MM.1S (cell line): Measurements from ENCODE around the gene MBOAT7.
"Not testable (repeated sequence)": the region's sequence is repeated elsewhere in the genome, so short reads cannot be mapped to it uniquely, and the experiment has no call there.

Experiments used
- DNase-seq: peaks from one replicate; pipeline ENCODE4 v3.0.0-alpha.2; 2015
- H2AFZ ChIP-seq: fragments of 300-600 bp; sonication (generic); 2 replicates; pipeline ENCODE4 v1.6.0; 2016; ENCODE audit warnings: antibody characterized with exemption, low read length
- H3F3A ChIP-seq: fragments of 300-600 bp; sonication (generic); 2 replicates; pipeline ENCODE4 v1.6.1; 2016; ENCODE audit warnings: mild to moderate bottlenecking, antibody characterized with exemption, low read length, moderate library complexity, mixed read lengths; ENCODE audit not compliant: insufficient read depth
- H3K27ac ChIP-seq: fragments of 300-600 bp; sonication (generic); 2 replicates; pipeline ENCODE4 v1.5.1; 2016; ENCODE audit warnings: mild to moderate bottlenecking, low read length
- H3K27me3 ChIP-seq: fragments of 300-600 bp; sonication (generic); replicated peaks from 2 replicates; pipeline ENCODE4 v1.6.0; 2016; ENCODE audit warnings: low read length; ENCODE audit not compliant: insufficient read depth
- H3K36me3 ChIP-seq: fragments of 300-600 bp; sonication (generic); replicated peaks from 2 replicates; pipeline ENCODE4 v1.6.1; 2016; ENCODE audit warnings: mild to moderate bottlenecking, low read length, mixed read lengths; ENCODE audit not compliant: insufficient read depth
- H3K4me1 ChIP-seq: fragments of 300-600 bp; sonication (generic); 2 replicates; pipeline ENCODE4 v1.6.1; 2016; ENCODE audit warnings: low read length, mixed read lengths
- H3K4me2 ChIP-seq: fragments of 300-600 bp; sonication (generic); 2 replicates; pipeline ENCODE4 v1.6.0; 2016; ENCODE audit warnings: low read depth, low read length
- H3K4me3 ChIP-seq: fragments of 300-600 bp; sonication (generic); 2 replicates; pipeline ENCODE4 v1.5.1; 2016; ENCODE audit warnings: low read length, mixed read lengths
- H3K79me2 ChIP-seq: fragments of 300-600 bp; sonication (generic); 2 replicates; pipeline ENCODE4 v1.6.1; 2016; ENCODE audit warnings: mixed run types, low read length, mixed read lengths
- H3K9ac ChIP-seq: fragments of 300-600 bp; sonication (generic); 2 replicates; pipeline ENCODE4 v1.6.1; 2016; ENCODE audit warnings: low read length, mixed read lengths
- H3K9me2 ChIP-seq: fragments of 300-600 bp; sonication (generic); replicated peaks from 2 replicates; pipeline ENCODE4 v1.6.1; 2016; ENCODE audit warnings: mild to moderate bottlenecking, low read length, mixed read lengths; ENCODE audit not compliant: insufficient read depth
- H3K9me3 ChIP-seq: fragments of 300-600 bp; sonication (generic); replicated peaks from 2 replicates; pipeline ENCODE4 v1.6.1; 2016; ENCODE audit warnings: mild to moderate bottlenecking, low read length, mixed read lengths; ENCODE audit not compliant: insufficient read depth
- H4K20me1 ChIP-seq: fragments of 300-600 bp; sonication (generic); 2 replicates; pipeline ENCODE4 v1.6.1; 2016; ENCODE audit warnings: mild to moderate bottlenecking, low read length, moderate library complexity, mixed read lengths; ENCODE audit not compliant: insufficient read depth
- EZH2 ChIP-seq: fragments of 300-600 bp; sonication (generic); optimal IDR thresholded peaks from 2 replicates; pipeline ENCODE3; 2017; ENCODE audit warnings: low read depth, mild to moderate bottlenecking, antibody characterized with exemption, low read length, mixed read lengths
- EZH2phosphoT487 ChIP-seq: fragments of 300-600 bp; sonication (generic); IDR thresholded peaks from 2 replicates; pipeline ENCODE4 v1.6.1; 2018; ENCODE audit warnings: antibody characterized with exemption, low read length
- TF ChIP-seq, protein P1 (sequence below): fragments of 300-600 bp; sonication (generic); IDR thresholded peaks from 2 replicates; pipeline ENCODE4 v1.5.1; 2016; ENCODE audit warnings: antibody characterized with exemption, low read length, mixed read lengths

The MBOAT7 gene

GRCh38 chr19:54230031-54230430 is 40.7 kb upstream of the MBOAT7 start:
- no peak for DNase-seq
- no peaks in the 10 kb centered on the region for H3K36me3 ChIP-seq
- H2AFZ ChIP-seq: no peak overlapping the region
- no peaks in the 10 kb centered on the region for H4K20me1 ChIP-seq
- no peaks in the 10 kb centered on the region for H3K4me1 ChIP-seq
- H3K4me2 ChIP-seq: no peak overlapping the region
- H3K27me3 ChIP-seq: peaks cover 21% of the 10 kb centered on the region
- no peak overlapping the region for H3K9ac ChIP-seq
- no peaks in the 10 kb centered on the region for H3K9me3 ChIP-seq
- H3K4me3 ChIP-seq: no peak overlapping the region
- TF ChIP-seq EZH2phosphoT487 (no peak), EZH2 (no peak)
- TF ChIP-seq, protein P1, sequence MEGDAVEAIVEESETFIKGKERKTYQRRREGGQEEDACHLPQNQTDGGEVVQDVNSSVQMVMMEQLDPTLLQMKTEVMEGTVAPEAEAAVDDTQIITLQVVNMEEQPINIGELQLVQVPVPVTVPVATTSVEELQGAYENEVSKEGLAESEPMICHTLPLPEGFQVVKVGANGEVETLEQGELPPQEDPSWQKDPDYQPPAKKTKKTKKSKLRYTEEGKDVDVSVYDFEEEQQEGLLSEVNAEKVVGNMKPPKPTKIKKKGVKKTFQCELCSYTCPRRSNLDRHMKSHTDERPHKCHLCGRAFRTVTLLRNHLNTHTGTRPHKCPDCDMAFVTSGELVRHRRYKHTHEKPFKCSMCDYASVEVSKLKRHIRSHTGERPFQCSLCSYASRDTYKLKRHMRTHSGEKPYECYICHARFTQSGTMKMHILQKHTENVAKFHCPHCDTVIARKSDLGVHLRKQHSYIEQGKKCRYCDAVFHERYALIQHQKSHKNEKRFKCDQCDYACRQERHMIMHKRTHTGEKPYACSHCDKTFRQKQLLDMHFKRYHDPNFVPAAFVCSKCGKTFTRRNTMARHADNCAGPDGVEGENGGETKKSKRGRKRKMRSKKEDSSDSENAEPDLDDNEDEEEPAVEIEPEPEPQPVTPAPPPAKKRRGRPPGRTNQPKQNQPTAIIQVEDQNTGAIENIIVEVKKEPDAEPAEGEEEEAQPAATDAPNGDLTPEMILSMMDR: no peak
- H3K79me2 ChIP-seq: no peaks in the 10 kb centered on the region
- no peaks in the 10 kb centered on the region for H3F3A ChIP-seq
- no peaks in the 10 kb centered on the region for H3K9me2 ChIP-seq
- H3K27ac ChIP-seq: no peak overlapping the region

DNA sequence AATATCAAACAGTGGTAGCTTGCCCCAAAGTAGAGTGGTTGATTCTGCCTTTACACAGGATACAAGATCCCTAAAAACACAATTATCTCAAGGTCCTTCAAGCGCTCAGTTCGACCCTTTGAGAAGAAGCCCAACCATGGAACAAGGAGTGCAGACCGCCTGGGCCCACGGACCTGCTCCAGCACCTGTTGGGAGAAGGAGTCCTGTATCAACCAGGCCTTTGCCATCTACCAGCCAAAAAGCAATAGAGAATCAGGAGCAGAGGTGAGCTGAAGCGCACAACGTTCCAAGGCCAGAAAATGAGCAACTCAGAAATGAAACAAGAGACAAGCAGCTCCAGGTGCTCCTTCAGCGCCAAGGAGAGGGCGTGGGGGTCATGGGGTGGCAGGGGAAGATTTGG is 39.8 kb upstream of the MBOAT7 start:
- DNase-seq: no peak
- Histone ChIP-seq H3K9me3 (no peaks in the 10 kb centered on the region), H3K27me3 (peaks cover 20% of the 10 kb centered on the region), H3K4me2 (no peak overlapping the region), H4K20me1 (no peaks in the 10 kb centered on the region), H2AFZ (no peak overlapping the region), H3K36me3 (no peaks in the 10 kb centered on the region), H3K27ac (no peak overlapping the region), H3K9ac (no peak overlapping the region), H3K79me2 (no peaks in the 10 kb centered on the region), H3K9me2 (no peaks in the 10 kb centered on the region), H3K4me3 (no peak overlapping the region), H3F3A (no peaks in the 10 kb centered on the region), H3K4me1 (no peaks in the 10 kb centered on the region)
- TF ChIP-seq, protein P1: no peak
- TF ChIP-seq EZH2: no peak
- TF ChIP-seq EZH2phosphoT487: no peak

DNA sequence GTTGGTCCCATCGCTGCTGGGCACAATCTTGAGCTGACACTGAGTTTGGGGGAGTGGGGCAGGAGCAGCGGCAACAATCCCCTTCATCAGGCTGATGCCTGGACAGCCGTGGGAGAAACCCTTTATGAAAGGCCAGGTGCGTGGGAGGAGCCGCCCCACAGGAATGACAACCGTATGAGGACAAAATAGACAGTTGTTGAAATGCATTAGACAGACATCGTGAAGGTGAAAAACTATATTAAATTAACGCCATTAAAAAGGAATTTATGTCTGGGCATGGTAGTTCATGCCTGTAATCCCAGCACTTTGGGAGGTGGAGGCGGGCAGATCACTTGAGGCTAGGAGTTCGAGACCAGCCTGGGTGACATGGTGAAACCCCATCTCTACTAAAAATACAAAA is 35.2 kb upstream of the MBOAT7 start:
- not testable (repeated sequence) for H3K27ac ChIP-seq, H3K27me3 ChIP-seq, H3K4me3 ChIP-seq, H3K4me1 ChIP-seq, H3K9ac ChIP-seq, DNase-seq, H3F3A ChIP-seq, H3K9me2 ChIP-seq, H4K20me1 ChIP-seq, H3K36me3 ChIP-seq, H3K9me3 ChIP-seq, H3K79me2 ChIP-seq, H3K4me2 ChIP-seq, H2AFZ ChIP-seq

- not testable (repeated sequence) for H3K9ac ChIP-seq, H3K9me3 ChIP-seq, H3F3A ChIP-seq, H4K20me1 ChIP-seq, H3K9me2 ChIP-seq, H3K27me3 ChIP-seq, H2AFZ ChIP-seq, DNase-seq, H3K36me3 ChIP-seq, H3K27ac ChIP-seq, H3K4me3 ChIP-seq, H3K4me1 ChIP-seq, H3K79me2 ChIP-seq, H3K4me2 ChIP-seq
Measured at GRCh38 chr19:54223937-54224281, 34.5 kb upstream of the MBOAT7 start.

GRCh38 chr19:54223277-54223936 is 34.0 kb upstream of the MBOAT7 start:
- not testable (repeated sequence) for H3K79me2 ChIP-seq, H2AFZ ChIP-seq, H3K27ac ChIP-seq, DNase-seq, H3F3A ChIP-seq, H3K4me2 ChIP-seq, H3K9me2 ChIP-seq, H3K4me1 ChIP-seq, H3K4me3 ChIP-seq, H3K9ac ChIP-seq, H3K9me3 ChIP-seq, H3K27me3 ChIP-seq, H4K20me1 ChIP-seq, H3K36me3 ChIP-seq

GRCh38 chr19:54222474-54223276 is 33.3 kb upstream of the MBOAT7 start, which contains the start of gene LILRB3:
LILRB3 (minus strand) TSS chr19:54223007; CDS start chr19:54222976, 31 bp downstream.
- not testable (repeated sequence) for H3K27me3 ChIP-seq, H3K4me2 ChIP-seq, H3K9me2 ChIP-seq, H2AFZ ChIP-seq, H3K27ac ChIP-seq, DNase-seq, H4K20me1 ChIP-seq, H3F3A ChIP-seq, H3K4me3 ChIP-seq, H3K9me3 ChIP-seq, H3K79me2 ChIP-seq, H3K9ac ChIP-seq, H3K36me3 ChIP-seq, H3K4me1 ChIP-seq
